ENCODE data around the gene TCF3.

DNA sequence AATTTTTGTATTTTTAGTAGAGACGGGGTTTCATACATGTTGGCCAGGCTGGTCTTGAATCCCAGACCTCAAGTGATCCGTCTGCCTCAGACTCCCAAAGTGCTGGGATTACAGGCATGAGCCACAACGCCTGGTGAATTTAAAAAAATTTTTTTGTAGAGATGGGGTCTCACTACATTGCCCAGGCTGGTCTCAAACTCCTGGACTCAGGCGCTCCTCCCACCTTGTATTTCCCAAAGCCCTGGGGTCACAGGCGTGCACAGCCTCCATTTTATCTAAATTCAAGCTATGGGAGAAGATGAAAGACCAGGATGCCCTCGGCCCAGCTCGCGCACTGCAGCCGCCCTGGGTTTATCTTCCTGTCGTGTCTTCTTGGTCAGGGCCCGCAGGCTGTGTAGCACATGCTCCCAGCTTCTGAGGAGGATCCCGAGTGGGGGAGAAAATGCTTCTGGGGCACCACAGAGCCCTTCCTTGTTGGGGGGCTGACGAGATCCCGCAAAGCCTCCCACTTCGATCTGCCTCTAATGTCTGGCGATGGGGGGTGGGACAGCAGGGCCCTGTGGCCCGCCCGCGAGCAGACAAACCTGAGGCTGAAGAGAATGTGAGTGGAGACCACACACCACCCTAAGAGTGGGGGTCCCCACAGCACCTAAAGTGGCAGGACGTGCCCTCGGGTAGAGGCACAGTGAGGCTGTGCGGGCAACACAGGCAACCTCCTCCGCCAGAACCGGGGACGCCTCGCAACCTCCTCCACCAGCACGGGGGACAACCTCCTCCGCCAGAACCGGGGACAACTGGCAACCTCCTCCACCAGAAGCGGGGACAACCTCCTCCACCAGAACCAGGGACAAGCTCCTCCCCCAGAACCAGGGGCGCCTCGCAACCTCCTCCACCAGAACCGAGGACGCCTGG, 15.8 kb downstream of the TCF3 start:
- TF ChIP-seq, protein P1, sequence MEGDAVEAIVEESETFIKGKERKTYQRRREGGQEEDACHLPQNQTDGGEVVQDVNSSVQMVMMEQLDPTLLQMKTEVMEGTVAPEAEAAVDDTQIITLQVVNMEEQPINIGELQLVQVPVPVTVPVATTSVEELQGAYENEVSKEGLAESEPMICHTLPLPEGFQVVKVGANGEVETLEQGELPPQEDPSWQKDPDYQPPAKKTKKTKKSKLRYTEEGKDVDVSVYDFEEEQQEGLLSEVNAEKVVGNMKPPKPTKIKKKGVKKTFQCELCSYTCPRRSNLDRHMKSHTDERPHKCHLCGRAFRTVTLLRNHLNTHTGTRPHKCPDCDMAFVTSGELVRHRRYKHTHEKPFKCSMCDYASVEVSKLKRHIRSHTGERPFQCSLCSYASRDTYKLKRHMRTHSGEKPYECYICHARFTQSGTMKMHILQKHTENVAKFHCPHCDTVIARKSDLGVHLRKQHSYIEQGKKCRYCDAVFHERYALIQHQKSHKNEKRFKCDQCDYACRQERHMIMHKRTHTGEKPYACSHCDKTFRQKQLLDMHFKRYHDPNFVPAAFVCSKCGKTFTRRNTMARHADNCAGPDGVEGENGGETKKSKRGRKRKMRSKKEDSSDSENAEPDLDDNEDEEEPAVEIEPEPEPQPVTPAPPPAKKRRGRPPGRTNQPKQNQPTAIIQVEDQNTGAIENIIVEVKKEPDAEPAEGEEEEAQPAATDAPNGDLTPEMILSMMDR (IDR thresholded peaks at IDR 0.05; ENCODE audit: insufficient read depth, low read length, poor library complexity, severe bottlenecking) = no peak
- TF ChIP-seq EZH2phosphoT487 (conservative IDR thresholded peaks at IDR 0.05; ENCODE audit: low read length) = no peak
